ENCODE results near the gene C11orf21.

The C11orf21 gene

GRCh38 chr11:2266586-2267305, 35.0 kb downstream of the C11orf21 start:
- Histone ChIP-seq H3K4me3 (replicated peaks; ENCODE audit: insufficient read depth, low read length) (no peak overlapping the region), H3K27me3 (ENCODE audit: insufficient read depth, poor library complexity, severe bottlenecking) (peaks cover 16% of the 10 kb centered on the region), H3K27ac (replicated peaks) (no peak overlapping the region)
- no peak for DNase-seq (ENCODE audit: low read depth in 1 of 2, low spot score in 1 of 2)
- TF ChIP-seq GABPA (IDR thresholded peaks at IDR 0.05; ENCODE audit: low read depth) (no peak), POLR2AphosphoS5 (IDR thresholded peaks at IDR 0.05; ENCODE audit: low read depth) (no peak), SPI1 (IDR thresholded peaks at IDR 0.05; ENCODE audit: borderline replicate concordance, low read depth) (no peak), CTCF (IDR thresholded peaks at IDR 0.05; ENCODE audit: insufficient read depth, low read length) (no peak), REST (IDR thresholded peaks at IDR 0.05; ENCODE audit: insufficient replicate concordance, low read depth) (no peak)

GRCh38 chr11:2265854-2266585, 35.7 kb downstream of the C11orf21 start:
- H3K27ac ChIP-seq (replicated peaks): no peak overlapping the region
- H3K27me3 ChIP-seq (ENCODE audit: insufficient read depth, poor library complexity, severe bottlenecking): peaks cover 8% of the 10 kb centered on the region
- TF ChIP-seq GABPA (IDR thresholded peaks at IDR 0.05; ENCODE audit: low read depth) (no peak), SPI1 (IDR thresholded peaks at IDR 0.05; ENCODE audit: borderline replicate concordance, low read depth) (no peak), REST (IDR thresholded peaks at IDR 0.05; ENCODE audit: insufficient replicate concordance, low read depth) (no peak), POLR2AphosphoS5 (IDR thresholded peaks at IDR 0.05; ENCODE audit: low read depth) (no peak), CTCF (IDR thresholded peaks at IDR 0.05; ENCODE audit: insufficient read depth, low read length) (no peak)

GRCh38 chr11:2265396-2265795, 36.3 kb downstream of the C11orf21 start:
- Histone ChIP-seq H3K27me3 (ENCODE audit: insufficient read depth, poor library complexity, severe bottlenecking) (peaks cover 2% of the 10 kb centered on the region), H3K27ac (replicated peaks) (no peak overlapping the region), H3K4me3 (replicated peaks; ENCODE audit: insufficient read depth, low read length) (no peak overlapping the region)
- TF ChIP-seq SPI1 (IDR thresholded peaks at IDR 0.05; ENCODE audit: borderline replicate concordance, low read depth) (peak; percentile 55; the same call in 1 of the 2 replicates), GABPA (IDR thresholded peaks at IDR 0.05; ENCODE audit: low read depth) (no peak)
- peak in 1 of 2 experiments; percentile 12 for DNase-seq (ENCODE audit: low read depth in 1 of 2, low spot score in 1 of 2)

More at GRCh38 chr11:2265854-2266585, 35.7 kb downstream of the C11orf21 start:
- DNase-seq (ENCODE audit: low read depth in 1 of 2, low spot score in 1 of 2): no peak
- H3K4me3 ChIP-seq (replicated peaks; ENCODE audit: insufficient read depth, low read length): no peak overlapping the region

- TF ChIP-seq REST (IDR thresholded peaks at IDR 0.05; ENCODE audit: insufficient replicate concordance, low read depth) (no peak), SPI1 (IDR thresholded peaks at IDR 0.05; ENCODE audit: borderline replicate concordance, low read depth) (no peak)
- Histone ChIP-seq H3K4me3 (replicated peaks; ENCODE audit: insufficient read depth, low read length) (no peak overlapping the region), H3K27me3 (ENCODE audit: insufficient read depth, poor library complexity, severe bottlenecking) (no peaks in the 10 kb centered on the region), H3K27ac (replicated peaks) (no peak overlapping the region)
- DNase-seq (ENCODE audit: low read depth in 1 of 2, low spot score in 1 of 2): no peak
These were observed 37.2 kb downstream of the C11orf21 start for GRCh38 chr11:2264366-2265053.
